Stimulated activated CD4-positive, alpha-beta T cell treated with anti-CD3 and anti-CD28 coated beads, TNF-alpha, amount 100 ng/mL, for 48 hours (primary cell): ENCODE data around the gene PTDSS2.
A peak's percentile ranks its signal among the peaks of the same experiment; 100 is the strongest.
"Not testable (repeated sequence)": the region's sequence is repeated elsewhere in the genome, so short reads cannot be mapped to it uniquely, and the experiment has no call there.

Source experiments
- DNase-seq, 3 donors: peaks; one replicate each; pipeline ENCODE4 v3.0.0-alpha.2; 2020; ENCODE audit warnings: low read depth in 3 of 3

PTDSS2 gene

DNA sequence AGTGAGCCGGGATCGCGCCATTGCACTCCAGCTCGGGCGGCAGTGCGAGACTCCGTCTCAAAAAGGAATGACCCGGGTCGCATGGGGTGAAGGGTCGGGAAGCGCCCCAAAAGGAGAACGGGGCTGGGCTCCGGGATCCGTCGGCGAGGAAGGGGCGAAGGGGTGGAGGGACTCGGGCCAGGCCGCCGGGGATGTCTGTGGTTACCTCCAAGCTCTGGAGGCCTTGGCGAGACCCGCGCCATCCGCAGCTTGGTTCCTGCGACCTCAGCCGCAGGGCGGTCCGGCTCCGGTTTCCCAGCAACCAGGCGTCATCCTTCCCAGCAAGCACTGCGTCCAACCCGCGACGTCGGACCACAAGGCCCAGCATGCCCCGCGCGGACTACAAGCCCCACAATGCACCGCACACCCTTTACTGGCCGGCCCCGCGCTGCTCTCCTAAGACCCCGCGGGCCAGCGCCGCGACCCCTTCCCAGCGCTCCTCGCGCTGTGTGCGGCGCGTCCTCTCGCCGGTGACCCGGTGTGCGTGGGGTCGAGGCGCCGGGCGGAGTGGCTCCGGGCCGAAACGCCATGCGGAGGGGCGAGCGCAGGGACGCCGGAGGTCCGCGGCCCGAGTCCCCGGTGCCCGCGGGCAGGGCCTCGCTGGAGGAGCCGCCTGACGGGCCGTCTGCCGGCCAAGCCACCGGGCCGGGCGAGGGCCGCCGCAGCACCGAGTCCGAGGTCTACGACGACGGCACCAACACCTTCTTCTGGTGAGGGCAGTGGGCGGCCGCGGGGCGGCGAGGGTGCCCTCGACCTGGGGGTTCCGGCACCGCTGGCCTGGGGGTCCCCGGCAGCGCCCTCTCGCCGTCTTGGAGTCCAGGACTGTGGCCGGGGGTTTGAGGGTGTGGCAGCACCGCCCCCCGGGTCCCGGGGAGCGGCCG, at the start of gene PTDSS2:
TSS of gene PTDSS2 (plus strand) at position 391 of the 920 bp plus-strand sequence. CDS start at position 568, 177 bp downstream.
- peak; percentile 91 to 93 (median 91) for DNase-seq

DNA sequence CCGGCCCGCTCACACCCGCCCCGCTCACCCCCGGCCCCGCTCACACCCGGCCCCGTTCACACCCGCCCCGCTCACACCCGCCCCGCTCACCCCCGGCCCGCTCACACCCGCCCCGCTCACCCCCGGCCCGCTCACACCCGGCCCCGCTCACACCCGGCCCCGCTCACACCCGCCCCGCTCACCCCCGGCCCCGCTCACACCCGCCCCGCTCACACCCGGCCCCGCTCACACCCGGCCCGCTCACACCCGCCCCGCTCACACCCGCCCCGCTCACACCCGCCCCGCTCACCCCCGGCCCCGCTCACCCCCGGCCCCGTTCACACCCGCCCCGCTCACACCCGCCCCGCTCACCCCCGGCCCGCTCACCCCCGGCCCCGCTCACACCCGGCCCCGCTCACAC, 48.9 kb upstream of the PTDSS2 start:
- not testable (repeated sequence) for DNase-seq

DNA sequence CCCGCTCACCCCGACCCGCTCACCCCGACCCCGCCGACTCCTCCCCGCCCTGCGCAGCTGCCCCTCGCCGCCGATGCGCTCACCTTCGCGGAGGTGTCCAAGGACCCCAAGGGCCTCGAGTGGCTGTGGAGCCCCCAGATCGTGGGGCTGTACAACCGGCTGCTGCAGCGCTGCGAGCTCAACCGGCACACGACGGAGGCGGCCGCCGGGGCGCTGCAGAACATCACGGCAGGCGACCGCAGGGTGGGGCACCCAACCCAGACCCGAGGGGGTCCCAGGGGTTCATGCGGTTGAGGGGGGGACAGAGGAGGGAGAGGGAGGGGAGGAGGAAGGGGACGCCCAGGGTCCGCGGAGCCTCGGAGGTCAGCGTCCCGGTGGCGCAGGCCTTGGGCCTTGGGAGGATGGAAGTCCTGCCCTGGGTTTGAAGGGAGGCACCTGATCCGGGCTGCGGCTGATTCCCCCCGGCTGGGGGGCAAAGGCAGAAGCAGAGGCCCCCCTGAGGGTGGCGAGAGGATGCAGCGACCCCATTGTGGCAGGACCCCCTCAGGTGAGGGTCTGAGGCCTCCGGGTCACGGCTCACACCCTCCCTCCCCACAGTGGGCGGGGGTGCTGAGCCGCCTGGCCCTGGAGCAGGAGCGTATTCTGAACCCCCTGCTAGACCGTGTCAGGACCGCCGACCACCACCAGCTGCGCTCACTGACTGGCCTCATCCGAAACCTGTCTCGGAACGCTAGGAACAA, 46.9 kb upstream of the PTDSS2 start:
- DNase-seq: no peak

DNA sequence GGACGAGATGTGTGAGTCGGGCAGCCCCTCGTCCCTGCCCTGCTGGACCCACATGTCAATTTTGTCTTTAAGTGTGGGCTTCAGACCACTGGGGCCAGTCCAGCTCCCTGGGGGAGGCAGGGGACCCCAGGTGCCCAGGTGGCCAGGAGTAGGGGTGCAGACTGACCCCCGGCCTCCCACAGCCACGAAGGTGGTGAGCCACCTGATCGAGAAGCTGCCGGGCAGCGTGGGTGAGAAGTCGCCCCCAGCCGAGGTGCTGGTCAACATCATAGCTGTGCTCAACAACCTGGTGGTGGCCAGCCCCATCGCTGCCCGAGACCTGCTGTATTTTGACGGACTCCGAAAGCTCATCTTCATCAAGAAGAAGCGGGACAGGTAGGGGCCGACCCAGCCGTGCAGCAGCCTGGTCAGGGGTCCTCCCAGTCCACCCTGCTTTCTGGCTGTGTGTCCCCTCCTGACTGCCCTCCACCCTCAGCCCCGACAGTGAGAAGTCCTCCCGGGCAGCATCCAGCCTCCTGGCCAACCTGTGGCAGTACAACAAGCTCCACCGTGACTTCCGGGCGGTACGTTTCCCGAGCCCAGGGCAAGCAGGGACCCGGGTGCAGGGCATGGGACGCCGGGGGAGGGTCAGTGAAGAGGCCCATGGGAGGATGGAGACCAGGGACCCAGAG, 46.2 kb upstream of the PTDSS2 start:
- DNase-seq: no peak

DNA sequence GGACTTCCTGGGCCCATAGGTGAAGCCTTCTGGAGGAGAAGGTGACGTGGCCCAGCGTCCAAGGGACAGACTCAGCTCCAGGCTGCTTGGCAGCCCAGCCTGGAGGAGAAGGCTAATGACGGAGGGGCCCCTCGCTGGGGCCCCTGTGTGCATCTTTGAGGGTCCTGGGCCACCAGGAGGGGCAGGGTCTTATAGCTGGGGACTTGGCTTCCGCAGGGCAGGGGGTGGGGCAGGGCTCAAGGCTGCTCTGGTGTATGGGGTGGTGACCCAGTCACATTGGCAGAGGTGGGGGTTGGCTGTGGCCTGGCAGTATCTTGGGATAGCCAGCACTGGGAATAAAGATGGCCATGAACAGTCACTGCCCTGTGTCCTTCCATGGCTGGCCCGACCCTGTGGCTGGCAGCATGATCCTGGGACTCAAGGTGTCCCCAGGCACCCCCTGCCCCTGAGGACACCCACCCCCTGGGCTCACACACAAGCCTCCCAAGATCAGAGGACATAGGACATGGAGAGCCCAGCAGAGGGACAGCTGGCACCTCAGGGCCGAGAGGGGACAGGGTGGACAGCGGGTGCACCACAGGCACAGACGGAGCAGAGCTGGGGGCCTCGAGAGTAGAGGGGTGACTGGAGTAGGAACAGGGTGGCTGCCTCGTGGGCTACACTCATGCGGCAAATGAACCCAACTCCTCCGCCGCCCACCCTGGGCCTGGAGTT, 45.4 kb upstream of the PTDSS2 start:
- no peak for DNase-seq

DNA sequence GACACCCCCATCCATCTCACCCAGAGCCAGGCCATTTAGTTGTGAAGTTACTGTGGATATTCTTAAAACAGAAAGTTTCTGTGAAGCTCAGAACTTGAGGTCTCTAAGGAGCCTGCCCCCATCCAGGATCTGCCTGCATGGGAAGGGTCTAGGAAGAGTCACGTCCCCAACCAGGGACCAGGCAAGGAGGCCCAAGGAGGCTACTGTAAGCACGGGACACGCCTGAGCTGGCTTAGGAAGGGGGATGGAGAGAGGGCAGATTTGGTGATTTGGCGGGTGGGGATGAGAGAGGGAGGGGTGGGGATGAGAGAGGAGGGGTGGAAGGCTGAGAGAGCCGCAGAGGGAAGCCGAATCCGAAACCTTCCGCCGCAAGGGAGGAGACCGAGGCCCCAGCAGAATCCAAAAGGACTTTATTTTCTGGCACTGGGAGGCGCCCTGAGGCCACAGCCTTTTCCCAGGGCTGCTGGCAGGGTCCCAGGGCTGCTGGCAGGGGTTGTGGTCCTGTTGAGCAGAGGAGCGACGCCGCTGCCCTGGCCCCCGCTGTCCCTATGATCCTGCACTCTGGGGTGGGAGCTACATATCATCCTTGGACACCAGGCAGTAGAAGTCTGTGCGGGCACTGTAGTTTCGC, 44.6 kb upstream of the PTDSS2 start:
- no peak for DNase-seq

DNA sequence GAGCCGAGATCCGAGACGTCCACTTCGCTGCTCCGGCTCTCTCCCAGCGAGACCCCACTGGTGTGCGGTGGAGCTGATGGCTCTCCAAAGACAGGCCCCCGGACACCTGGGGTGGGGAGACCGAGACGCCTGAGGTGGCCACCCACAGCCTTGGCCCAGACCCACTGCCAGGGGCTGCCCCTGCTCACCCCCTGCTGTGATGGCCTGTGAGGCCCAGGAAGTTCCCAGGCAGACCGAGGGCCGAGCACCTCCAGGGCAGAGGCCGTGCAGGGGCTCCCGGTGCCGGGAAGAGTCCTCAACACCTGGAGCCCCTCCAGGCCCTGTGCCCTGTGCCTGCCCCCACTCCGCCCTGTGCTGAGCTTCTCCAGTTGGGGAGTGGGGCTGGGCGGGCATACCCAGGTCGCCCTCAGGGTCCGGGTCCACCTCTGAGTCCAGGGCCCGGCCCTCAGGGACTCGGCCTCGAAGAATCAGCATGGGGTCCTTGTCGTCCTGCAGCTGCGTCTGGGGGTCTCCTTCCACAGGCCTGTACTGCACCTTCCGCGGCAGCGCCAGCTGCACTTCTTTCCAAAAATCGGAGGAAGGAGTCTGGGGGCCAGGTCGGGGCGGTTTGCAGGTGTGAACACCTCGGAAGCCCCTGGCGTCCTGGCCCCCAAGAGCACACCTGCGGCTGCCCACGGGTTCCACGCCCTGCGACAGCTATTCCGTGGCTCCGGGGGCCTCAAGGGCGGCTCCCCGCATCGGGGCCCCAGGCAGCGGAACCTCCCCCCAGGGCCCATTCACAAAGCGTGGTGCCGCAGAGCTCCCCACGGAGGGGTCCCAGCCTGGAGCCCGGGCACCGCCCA, 43.9 kb upstream of the PTDSS2 start:
- DNase-seq: no peak

DNA sequence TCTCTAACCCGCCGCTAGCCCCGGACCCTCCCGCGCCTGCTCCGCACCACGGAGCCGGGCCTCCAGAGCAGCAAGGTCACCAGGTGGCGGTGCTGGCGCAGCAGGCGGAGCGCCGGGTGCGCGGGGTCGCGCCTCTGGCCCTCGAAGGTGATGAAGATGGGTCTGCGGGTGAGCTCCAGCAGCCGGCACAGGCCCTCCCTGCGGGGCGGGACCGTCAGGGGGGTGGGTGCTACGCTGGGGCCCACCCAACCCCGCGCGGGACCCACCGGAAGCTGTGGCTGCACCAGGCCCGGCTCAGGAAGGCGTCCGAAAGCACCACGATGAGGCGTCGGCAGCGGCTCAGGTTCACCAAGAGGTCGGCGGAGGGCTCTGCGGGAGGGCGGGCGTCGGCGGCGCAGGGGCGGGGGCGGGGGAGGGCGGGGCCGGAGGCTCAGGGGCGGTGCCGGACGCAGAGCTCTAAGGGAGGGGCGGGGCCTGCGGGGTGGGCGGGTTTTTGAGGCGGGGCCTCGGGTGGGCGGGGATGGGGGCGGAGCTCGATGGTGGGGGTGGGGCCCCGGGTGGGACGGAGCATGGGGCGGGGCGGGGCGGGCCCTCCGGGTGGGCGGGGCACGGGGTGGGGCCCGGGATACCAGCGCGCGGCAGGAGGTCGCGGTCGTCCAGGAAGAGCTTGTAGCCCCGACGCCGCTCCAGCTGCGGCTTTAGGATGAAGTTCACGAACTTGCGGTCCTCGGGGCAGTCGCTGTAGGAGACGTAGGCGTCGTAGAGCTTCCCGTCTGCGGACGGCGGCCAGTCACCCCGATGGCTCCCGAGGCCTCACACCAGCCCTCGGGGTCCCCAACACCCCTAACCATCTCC, 43.1 kb upstream of the PTDSS2 start:
- DNase-seq: peak; percentile 69 to 84 (median 80)

DNA sequence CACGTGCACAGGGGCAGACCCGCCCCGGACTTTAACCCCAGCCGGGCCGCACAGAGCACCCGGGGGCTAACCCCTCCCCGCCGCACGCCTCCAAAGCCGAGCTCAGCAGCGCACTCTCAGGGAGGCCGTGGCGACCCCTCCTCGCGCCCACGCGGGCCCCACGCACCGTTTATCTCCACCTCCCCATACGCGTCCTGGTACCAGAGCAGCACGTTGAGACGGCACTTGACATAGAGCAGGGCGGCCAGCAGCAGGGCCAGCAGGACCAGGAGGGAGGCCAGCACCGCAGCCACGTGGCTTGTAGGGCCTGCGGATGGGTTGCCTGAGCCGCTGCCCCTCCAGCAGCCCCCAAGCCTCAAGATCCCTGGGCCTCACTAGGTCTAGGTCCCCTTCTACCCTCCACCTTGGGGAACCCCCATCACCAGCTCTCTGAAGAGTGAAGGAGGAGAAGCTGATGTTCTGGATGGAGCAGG, 42.4 kb upstream of the PTDSS2 start:
- DNase-seq: no peak

DNA sequence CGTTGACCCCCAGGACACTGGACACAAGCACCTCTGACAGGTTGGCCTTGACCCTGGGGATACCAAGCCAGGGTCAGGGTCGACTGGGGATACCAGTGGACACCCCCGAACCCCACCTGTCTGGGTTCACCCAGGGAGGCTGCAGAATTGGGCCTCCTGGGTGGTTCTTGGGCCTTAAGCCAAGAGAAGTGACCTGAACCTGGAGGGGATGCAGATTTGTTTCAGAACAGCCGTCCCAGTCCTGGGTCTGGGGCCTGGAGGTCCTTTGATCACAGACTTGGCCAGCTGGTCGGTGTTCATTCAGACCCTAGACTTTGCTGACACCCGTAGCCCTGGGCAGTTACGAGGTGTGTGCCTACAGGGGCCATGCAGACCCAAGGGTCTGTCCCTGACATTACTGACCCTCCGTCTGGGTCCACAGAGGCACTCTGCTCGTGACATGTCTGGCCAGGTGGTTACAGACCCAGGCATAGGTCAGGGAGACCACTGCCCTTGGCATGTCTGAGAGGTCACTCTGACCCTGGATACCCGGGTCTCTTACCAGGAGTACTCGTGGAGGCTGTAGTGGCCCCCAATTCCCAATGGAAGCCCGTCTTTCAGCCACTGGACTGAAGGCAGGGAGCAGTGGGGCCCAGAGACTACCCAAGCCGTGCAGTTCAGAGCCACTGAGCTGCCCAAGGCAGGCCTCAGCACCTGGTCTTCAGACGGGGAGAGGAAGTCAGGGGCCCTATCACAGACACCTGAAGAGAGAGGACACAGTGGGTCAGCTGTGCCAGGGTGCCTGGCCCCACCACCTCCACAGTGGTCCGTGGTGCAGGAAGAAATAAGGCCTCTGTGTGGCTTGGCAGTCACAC, 41.7 kb upstream of the PTDSS2 start:
- DNase-seq: no peak

DNA sequence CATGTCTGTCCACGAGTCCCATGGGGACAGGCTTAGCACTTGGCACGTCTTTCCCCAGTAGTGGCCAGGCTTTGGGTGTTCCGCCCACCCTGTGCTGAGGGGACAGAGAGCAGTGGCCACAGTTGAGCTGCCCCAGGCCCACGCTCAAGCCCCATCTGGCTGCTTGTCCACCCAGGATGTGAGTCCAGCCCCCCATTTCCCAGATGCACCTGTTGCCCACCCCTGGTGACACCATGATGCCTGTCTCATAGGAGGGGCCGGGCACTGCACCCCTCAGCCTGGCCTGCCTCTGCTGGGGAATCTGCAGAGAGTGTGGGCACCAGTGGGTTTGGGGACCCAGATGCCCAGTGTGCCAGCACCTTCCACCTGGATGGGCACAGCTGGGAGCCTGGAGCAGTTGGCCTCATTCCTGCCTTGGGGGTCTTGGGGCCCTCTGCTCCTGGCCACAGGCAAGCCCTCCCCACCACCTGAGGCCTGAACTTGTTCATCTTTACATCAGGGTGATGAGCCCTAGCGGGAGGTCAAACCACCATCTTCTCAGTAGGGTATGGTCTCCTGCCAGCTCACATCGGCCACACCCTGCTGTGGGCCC, 41.0 kb upstream of the PTDSS2 start:
- no peak for DNase-seq

DNA sequence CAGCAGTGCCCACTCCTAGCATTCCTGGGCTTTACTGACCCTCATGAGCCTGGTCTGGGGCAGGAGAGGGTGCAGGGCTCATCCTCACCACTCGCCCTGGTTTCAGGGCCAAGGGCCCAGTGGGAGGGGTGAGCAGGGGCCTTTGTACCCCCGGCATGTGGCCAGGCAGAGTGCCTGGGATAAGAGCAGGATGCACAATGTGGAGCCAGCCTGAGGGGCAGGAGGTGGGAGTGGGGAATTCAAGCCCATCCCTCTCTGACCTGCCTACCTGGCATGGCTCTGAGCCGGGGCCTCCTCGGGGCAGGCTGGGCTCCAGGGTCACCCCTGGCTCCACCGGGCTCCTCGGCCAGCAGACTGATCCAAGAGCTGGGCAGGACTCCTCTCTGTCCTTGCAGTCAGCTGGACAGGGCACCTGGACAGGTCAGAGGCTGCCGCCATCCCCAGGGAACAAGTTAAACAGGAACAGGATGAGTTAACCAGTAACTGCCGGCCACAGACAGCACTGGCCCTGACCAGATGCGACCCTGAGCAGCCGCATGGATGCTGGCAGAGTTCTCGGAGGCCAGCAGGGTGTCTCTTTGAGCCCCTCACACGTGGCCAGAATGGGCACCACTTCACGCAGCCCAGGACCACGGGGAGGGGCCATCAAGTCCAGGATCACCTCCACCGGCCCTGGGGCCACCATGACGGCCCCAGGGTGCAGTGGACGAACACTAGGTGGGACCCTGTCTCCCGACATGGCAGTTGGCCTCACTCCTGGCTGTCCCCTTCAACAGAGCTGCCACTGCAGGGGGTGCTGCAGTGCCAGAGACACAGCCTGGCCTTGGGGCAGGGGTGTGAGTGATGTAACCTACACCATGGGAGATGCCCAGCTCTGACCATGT, 40.2 kb upstream of the PTDSS2 start:
- DNase-seq: no peak

DNA sequence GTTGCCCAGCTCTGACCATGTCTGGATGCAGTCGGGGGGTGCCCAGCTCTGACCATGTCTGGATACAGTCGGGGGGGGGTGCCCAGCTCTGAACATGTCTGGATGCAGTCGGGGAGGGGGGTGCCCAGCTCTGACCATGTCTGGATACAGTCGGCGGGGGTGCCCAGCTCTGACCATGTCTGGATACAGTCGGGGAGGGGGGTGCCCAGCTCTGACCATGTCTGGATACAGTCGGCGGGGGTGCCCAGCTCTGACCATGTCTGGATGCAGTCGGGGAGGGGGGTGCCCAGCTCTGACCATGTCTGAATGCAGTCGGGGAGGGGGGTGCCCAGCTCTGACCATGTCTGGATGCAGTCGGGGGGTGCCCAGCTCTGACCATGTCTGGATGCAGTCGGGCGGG, 39.4 kb upstream of the PTDSS2 start:
- not testable (repeated sequence) for DNase-seq

DNA sequence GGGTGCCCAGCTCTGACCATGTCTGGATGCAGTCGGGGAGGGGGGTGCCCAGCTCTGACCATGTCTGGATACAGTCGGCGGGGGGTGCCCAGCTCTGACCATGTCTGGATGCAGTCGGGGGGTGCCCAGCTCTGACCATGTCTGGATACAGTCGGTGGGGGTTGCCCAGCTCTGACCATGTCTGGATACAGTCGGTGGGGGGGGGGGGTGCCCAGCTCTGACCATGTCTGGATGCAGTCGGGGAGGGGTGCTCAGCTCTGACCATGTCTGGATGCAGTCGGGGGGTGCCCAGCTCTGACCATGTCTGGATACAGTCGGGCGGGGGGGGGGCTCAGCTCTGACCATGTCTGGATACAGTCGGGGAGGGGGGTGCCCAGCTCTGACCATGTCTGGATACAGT, 38.6 kb upstream of the PTDSS2 start:
- DNase-seq: not testable (repeated sequence)

DNA sequence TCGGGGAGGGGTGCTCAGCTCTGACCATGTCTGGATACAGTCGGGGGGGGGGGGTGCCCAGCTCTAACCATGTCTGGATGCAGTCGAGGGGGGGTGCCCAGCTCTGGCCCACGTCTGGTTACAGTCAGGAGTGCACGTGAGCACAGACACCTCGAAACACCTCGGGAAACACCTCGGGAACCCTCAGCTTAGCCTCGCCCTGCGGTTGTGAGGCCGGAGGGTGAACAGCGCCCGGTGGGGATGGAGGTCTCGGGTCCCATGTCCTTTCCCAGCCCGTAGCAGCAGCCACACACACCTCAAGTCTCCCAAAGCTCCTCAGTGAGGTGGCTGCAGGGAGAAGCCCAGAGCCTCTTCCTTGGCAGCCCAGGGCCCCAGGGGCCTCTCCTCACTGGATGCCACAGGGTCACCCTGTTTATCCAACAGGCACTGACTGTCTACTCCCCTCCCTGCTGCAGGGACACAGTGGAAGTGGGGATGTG, 37.4 kb upstream of the PTDSS2 start:
- no peak for DNase-seq
